ENCODE data around the gene OVOL3.

The OVOL3 gene

GRCh38 chr19:36136964-36137686 is 26.2 kb downstream of the OVOL3 start:
- no peak for DNase-seq

GRCh38 chr19:36139120-36139472 is 28.2 kb downstream of the OVOL3 start:
- DNase-seq: no peak

- DNase-seq: peak; percentile 88
Measured at GRCh38 chr19:36139473-36140303, 28.7 kb downstream of the OVOL3 start, which contains the start of gene CAPNS1. TSS of gene CAPNS1 (plus strand) at chr19:36140066. CDS start at chr19:36141012, 946 bp downstream.

GRCh38 chr19:36140304-36141038 is 29.5 kb downstream of the OVOL3 start:
- DNase-seq: peak; percentile 47

- DNase-seq: peak; percentile 85
Measured at GRCh38 chr19:36141039-36141927, 30.3 kb downstream of the OVOL3 start.

GRCh38 chr19:36142046-36142445 is 31.1 kb downstream of the OVOL3 start:
- no peak for DNase-seq

- no peak for DNase-seq
Measured at GRCh38 chr19:36142496-36142895, 31.6 kb downstream of the OVOL3 start.

GRCh38 chr19:36144624-36145023 is 33.7 kb downstream of the OVOL3 start:
- DNase-seq: no peak

- no peak for DNase-seq
Measured at GRCh38 chr19:36149673-36150406, 38.9 kb downstream of the OVOL3 start.

GRCh38 chr19:36150586-36150985 is 39.6 kb downstream of the OVOL3 start:
- DNase-seq: no peak

GRCh38 chr19:36151144-36152018 is 40.4 kb downstream of the OVOL3 start:
- DNase-seq: no peak

GRCh38 chr19:36152019-36152351 is 41.0 kb downstream of the OVOL3 start:
- DNase-seq: no peak

- DNase-seq: no peak
Measured at GRCh38 chr19:36152352-36153091, 41.6 kb downstream of the OVOL3 start, which contains the start of gene COX7A1. TSS of gene COX7A1 (minus strand) at chr19:36152447. CDS start at chr19:36152407, 40 bp downstream.

- DNase-seq: no peak
Measured at GRCh38 chr19:36153126-36153525, 42.2 kb downstream of the OVOL3 start.

GRCh38 chr19:36160821-36161596 is 50.1 kb downstream of the OVOL3 start:
- DNase-seq: no peak
